GM12864 (cell line): ENCODE measurements around the gene KCNT2.

Experiments used
- DNase-seq: peaks from one replicate; pipeline ENCODE4 v3.0.0-alpha.2; 2011; ENCODE audit warnings: low read depth
- H3K4me3 ChIP-seq: 2 replicates; pipeline ENCODE4 v1.5.1; 2011; ENCODE audit warnings: mild to moderate bottlenecking, low read depth, low read length, control low read depth
- CTCF ChIP-seq: IDR thresholded peaks from 2 replicates; pipeline ENCODE4 v1.5.1; 2011; ENCODE audit warnings: low read depth, mild to moderate bottlenecking, moderate library complexity, low read length, control low read depth, inconsistent platforms; ENCODE audit errors: missing control alignments

The KCNT2 gene

GRCh38 chr1:196459383-196459782 is 148.9 kb downstream of the KCNT2 start:
- no peak for DNase-seq
- TF ChIP-seq CTCF, result no peak
- H3K4me3 ChIP-seq, result no peak overlapping the region

- no peak for DNase-seq
- no peak for TF ChIP-seq CTCF
- H3K4me3 ChIP-seq, result no peak overlapping the region
These were observed 153.4 kb downstream of the KCNT2 start for GRCh38 chr1:196454792-196455191.

GRCh38 chr1:196451103-196451502 is 157.1 kb downstream of the KCNT2 start:
- no peak for TF ChIP-seq CTCF
- no peak for DNase-seq
- H3K4me3 ChIP-seq, result no peak overlapping the region

GRCh38 chr1:196450143-196451095 is 157.8 kb downstream of the KCNT2 start:
- TF ChIP-seq CTCF, result no peak
- H3K4me3 ChIP-seq, result no peak overlapping the region
- no peak for DNase-seq

- TF ChIP-seq CTCF, result no peak
- no peak for DNase-seq
These were observed 158.8 kb downstream of the KCNT2 start for GRCh38 chr1:196449460-196449859.

GRCh38 chr1:196445775-196446174 is 162.5 kb downstream of the KCNT2 start:
- no peak for TF ChIP-seq CTCF
- H3K4me3 ChIP-seq, result no peak overlapping the region

More at GRCh38 chr1:196449460-196449859, 158.8 kb downstream of the KCNT2 start:
- H3K4me3 ChIP-seq, result no peak overlapping the region

GRCh38 chr1:196444634-196445033 is 163.6 kb downstream of the KCNT2 start:
- no peak for DNase-seq
- TF ChIP-seq CTCF, result no peak
- H3K4me3 ChIP-seq, result no peak overlapping the region

More at GRCh38 chr1:196445775-196446174, 162.5 kb downstream of the KCNT2 start:
- no peak for DNase-seq
